Stimulated activated naive CD4-positive, alpha-beta T cell treated with Interleukin-2 at 50 U/mL for 16 hours (primary cell): ENCODE data around the gene HPS5.
"Not testable (repeated sequence)": the region's sequence is repeated elsewhere in the genome, so short reads cannot be mapped to it uniquely, and the experiment has no call there.

Source experiments
- DNase-seq: peaks from one replicate; lab custom pipeline; 2025; lab: John Stamatoyannopoulos, UW

HPS5 gene

GRCh38 chr11:18269252-18269651, 52.7 kb downstream of the HPS5 start:
- DNase-seq: not testable (repeated sequence)

- DNase-seq: not testable (repeated sequence)
These were observed 54.4 kb downstream of the HPS5 start for GRCh38 chr11:18267335-18268133.

GRCh38 chr11:18265949-18266348, 56.0 kb downstream of the HPS5 start, which contains the start of gene SAA1:
Gene SAA1, plus strand, starts transcription at chr11:18266264. Its CDS starts 624 bp downstream, at chr11:18266888.
- DNase-seq: no peak

GRCh38 chr11:18264677-18265555, 57.0 kb downstream of the HPS5 start:
- DNase-seq: no peak

GRCh38 chr11:18264035-18264434, 57.9 kb downstream of the HPS5 start:
- no peak for DNase-seq

- DNase-seq: not testable (repeated sequence)
These were observed 59.1 kb downstream of the HPS5 start for GRCh38 chr11:18262681-18263350.

- no peak for DNase-seq
These were observed 60.2 kb downstream of the HPS5 start for GRCh38 chr11:18261721-18262120.

GRCh38 chr11:18259259-18259658, 62.7 kb downstream of the HPS5 start:
- DNase-seq: no peak

- DNase-seq: no peak
These were observed 67.1 kb downstream of the HPS5 start for GRCh38 chr11:18254781-18255361.

GRCh38 chr11:18253778-18254338, 68.1 kb downstream of the HPS5 start:
- DNase-seq: no peak

GRCh38 chr11:18253233-18253632, 68.7 kb downstream of the HPS5 start:
- DNase-seq: no peak

- no peak for DNase-seq
These were observed 73.4 kb downstream of the HPS5 start, which contains the start of gene SAA2 for GRCh38 chr11:18248561-18248960. Gene SAA2, minus strand, starts transcription at chr11:18248668. Its CDS starts 657 bp downstream, at chr11:18248011.

- not testable (repeated sequence) for DNase-seq
These were observed 74.8 kb downstream of the HPS5 start for GRCh38 chr11:18247191-18247581.

GRCh38 chr11:18246379-18247190, 75.4 kb downstream of the HPS5 start:
- peak; percentile 12 for DNase-seq

- no peak for DNase-seq
These were observed 76.5 kb downstream of the HPS5 start for GRCh38 chr11:18245396-18245795.

- peak; percentile 32 for DNase-seq
These were observed 78.1 kb downstream of the HPS5 start for GRCh38 chr11:18243783-18244362.

GRCh38 chr11:18239655-18240054, 82.3 kb downstream of the HPS5 start:
- no peak for DNase-seq

- no peak for DNase-seq
These were observed 85.1 kb downstream of the HPS5 start, which contains the start of gene SAA4 for GRCh38 chr11:18236664-18237356. Gene SAA4, minus strand, starts transcription at chr11:18236802. Its CDS starts 876 bp downstream, at chr11:18235926.
